Left ventricle myocardium inferior (tissue), 1 donor: Measurements from ENCODE around the gene RCAN2. TPM values are rescaled to one million over a fixed set of nuclear protein-coding genes. Genes with fewer than 3 reads are reported as not detected.

Source experiments
- DNase-seq: peaks from one replicate; pipeline ENCODE4 v3.0.0-alpha.2; 2020
- H3K27ac ChIP-seq: fragments of 200-600 bp; replicated peaks from 2 replicates; pipeline ENCODE4 v1.8.0; 2021
- H3K27me3 ChIP-seq: fragments of 200-600 bp; 2 replicates; pipeline ENCODE4 v1.8.0; 2021; ENCODE audit warnings: low read depth
- H3K36me3 ChIP-seq: fragments of 200-600 bp; 2 replicates; pipeline ENCODE4 v1.8.0; 2021
- H3K4me1 ChIP-seq: fragments of 200-600 bp; 2 replicates; pipeline ENCODE4 v1.8.0; 2021
- H3K4me3 ChIP-seq: fragments of 200-600 bp; 2 replicates; pipeline ENCODE4 v1.8.0; 2021; ENCODE audit warnings: mild to moderate bottlenecking, moderate library complexity
- H3K9me3 ChIP-seq: fragments of 200-600 bp; replicated peaks from 2 replicates; pipeline ENCODE4 v1.8.0; 2021
- intact Hi-C: fragments of 100-400 bp; cut with micrococcal nuclease; formaldehyde crosslinking; loops from one replicate; pipeline ENCODE4 v1.11.0; 2022
- total RNA-seq: library from RNA; stranded (reverse); fragmentation: NEBNext Ultra II Directional; extraction: Animal tissue kit (Norgen Biotek cat#: 25700); gene quantifications from one replicate; pipeline ENCODE4 v1.2.1, GENCODE V29; 2021
- TF ChIP-seq, protein P1 (sequence below): fragments of 200-600 bp; IDR thresholded peaks from 2 replicates; pipeline ENCODE4 v1.8.0; 2021; ENCODE audit warnings: antibody characterized with exemption, mild to moderate bottlenecking, borderline replicate concordance
- donor health status: DM: no; HTN: yes; CAD: no; lungs with severe emphysema.

RCAN2 gene
- total RNA-seq, 1 donor from 2014 or later = 312 TPM

GRCh38 chr6:46210294-46210693, 281.0 kb downstream of the RCAN2 start:
- no peaks in the 10 kb centered on the region for H3K9me3 ChIP-seq
- H3K36me3 ChIP-seq = no peaks in the 10 kb centered on the region
- intact Hi-C loops = no loop called here
- H3K27me3 ChIP-seq = no peaks in the 10 kb centered on the region
- TF ChIP-seq, protein P1, sequence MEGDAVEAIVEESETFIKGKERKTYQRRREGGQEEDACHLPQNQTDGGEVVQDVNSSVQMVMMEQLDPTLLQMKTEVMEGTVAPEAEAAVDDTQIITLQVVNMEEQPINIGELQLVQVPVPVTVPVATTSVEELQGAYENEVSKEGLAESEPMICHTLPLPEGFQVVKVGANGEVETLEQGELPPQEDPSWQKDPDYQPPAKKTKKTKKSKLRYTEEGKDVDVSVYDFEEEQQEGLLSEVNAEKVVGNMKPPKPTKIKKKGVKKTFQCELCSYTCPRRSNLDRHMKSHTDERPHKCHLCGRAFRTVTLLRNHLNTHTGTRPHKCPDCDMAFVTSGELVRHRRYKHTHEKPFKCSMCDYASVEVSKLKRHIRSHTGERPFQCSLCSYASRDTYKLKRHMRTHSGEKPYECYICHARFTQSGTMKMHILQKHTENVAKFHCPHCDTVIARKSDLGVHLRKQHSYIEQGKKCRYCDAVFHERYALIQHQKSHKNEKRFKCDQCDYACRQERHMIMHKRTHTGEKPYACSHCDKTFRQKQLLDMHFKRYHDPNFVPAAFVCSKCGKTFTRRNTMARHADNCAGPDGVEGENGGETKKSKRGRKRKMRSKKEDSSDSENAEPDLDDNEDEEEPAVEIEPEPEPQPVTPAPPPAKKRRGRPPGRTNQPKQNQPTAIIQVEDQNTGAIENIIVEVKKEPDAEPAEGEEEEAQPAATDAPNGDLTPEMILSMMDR = no peak
- H3K27ac ChIP-seq = no peak overlapping the region
- H3K4me1 ChIP-seq = no peaks in the 10 kb centered on the region
- DNase-seq = no peak
- H3K4me3 ChIP-seq = no peak overlapping the region

DNA sequence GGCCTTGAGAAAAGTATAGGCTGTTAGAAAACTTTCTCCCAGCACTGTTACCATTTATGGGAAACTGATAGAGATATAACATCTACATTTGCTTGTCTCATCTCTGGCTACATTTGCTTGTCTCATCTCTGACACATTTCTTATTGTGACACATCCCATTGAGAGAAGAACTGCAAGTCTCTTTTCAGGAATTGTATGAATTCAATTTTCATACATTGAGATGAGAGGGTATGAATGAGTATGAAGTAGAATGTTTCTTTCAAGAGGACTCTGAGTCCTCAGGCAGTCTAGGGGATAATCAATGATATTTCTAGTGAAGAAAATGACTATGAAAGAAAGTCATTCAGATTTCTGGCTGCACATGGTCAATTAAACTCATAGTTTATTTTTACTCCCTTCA, 282.9 kb downstream of the RCAN2 start:
- no peaks in the 10 kb centered on the region for H3K27me3 ChIP-seq
- H3K4me3 ChIP-seq = no peak overlapping the region
- intact Hi-C loops = no loop called here
- no peak for DNase-seq
- H3K9me3 ChIP-seq = no peaks in the 10 kb centered on the region
- no peaks in the 10 kb centered on the region for H3K36me3 ChIP-seq
- no peak overlapping the region for H3K27ac ChIP-seq
- TF ChIP-seq, protein P1 = no peak
- no peaks in the 10 kb centered on the region for H3K4me1 ChIP-seq

DNA sequence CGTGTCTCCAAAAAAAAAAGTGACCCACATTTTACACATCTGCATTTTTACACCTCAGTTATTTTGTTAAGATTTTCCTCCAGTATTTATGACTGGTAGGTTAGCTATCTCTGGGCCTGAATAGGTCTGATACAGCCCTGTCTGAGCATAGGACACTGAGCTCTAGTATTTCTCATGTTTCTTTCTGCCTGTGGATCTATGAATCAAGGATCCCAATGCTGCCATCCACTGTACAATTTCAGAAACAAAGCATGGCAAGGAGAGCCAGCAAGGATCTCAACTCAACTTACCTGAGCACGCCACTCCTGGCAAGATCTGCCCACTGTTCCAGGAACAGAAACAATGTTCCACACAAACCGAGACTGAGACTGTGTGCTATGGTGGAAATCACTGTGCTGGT, 284.1 kb downstream of the RCAN2 start:
- H3K36me3 ChIP-seq = no peaks in the 10 kb centered on the region
- no peak for DNase-seq
- intact Hi-C loops = no loop called here
- no peaks in the 10 kb centered on the region for H3K27me3 ChIP-seq
- no peak overlapping the region for H3K27ac ChIP-seq
- no peaks in the 10 kb centered on the region for H3K9me3 ChIP-seq
- H3K4me1 ChIP-seq = no peaks in the 10 kb centered on the region
- no peak overlapping the region for H3K4me3 ChIP-seq
- TF ChIP-seq, protein P1 = peak; percentile 38

GRCh38 chr6:46204880-46205650, 286.2 kb downstream of the RCAN2 start:
- TF ChIP-seq, protein P1 = no peak
- H3K9me3 ChIP-seq = no peaks in the 10 kb centered on the region
- H3K4me1 ChIP-seq = no peaks in the 10 kb centered on the region
- no peak overlapping the region for H3K27ac ChIP-seq
- no peaks in the 10 kb centered on the region for H3K36me3 ChIP-seq
- H3K27me3 ChIP-seq = no peaks in the 10 kb centered on the region
- intact Hi-C loops = no loop called here
- no peak for DNase-seq
- no peak overlapping the region for H3K4me3 ChIP-seq

- intact Hi-C loops = no loop called here
- Histone ChIP-seq H3K4me3 (no peak overlapping the region), H3K27me3 (no peaks in the 10 kb centered on the region), H3K9me3 (no peaks in the 10 kb centered on the region), H3K4me1 (no peaks in the 10 kb centered on the region), H3K27ac (no peak overlapping the region), H3K36me3 (no peaks in the 10 kb centered on the region)
- TF ChIP-seq, protein P1 = no peak
- DNase-seq = no peak
Observed at GRCh38 chr6:46203391-46204177, 287.7 kb downstream of the RCAN2 start.
